Measurements from ENCODE around the gene KLF13.

- TF ChIP-seq POLR2A (IDR thresholded peaks at IDR 0.05; ENCODE audit: low read length) (no peak; the same call in none of the 2 replicates), CTCF (IDR thresholded peaks at IDR 0.05) (no peak)
- TF ChIP-seq, protein P1, sequence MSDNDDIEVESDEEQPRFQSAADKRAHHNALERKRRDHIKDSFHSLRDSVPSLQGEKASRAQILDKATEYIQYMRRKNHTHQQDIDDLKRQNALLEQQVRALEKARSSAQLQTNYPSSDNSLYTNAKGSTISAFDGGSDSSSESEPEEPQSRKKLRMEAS (IDR thresholded peaks at IDR 0.05), result no peak; the same call in 1 of the 2 replicates
These were observed at the start of gene KLF13 for GRCh38 chr15:31326156-31326874.

Measured in A549 (cell line).